ENCODE data around the gene FAM149B1. TPM values are rescaled to one million over a fixed set of nuclear protein-coding genes. Genes with fewer than 3 reads are reported as not detected.

The FAM149B1 gene
- polyA plus RNA-seq, 1 experiment, result 42.9 TPM

GRCh38 chr10:73215749-73216148, 47.8 kb downstream of the FAM149B1 start:
- H3K9me3 ChIP-seq (ENCODE audit: control insufficient read depth, insufficient read depth, low read length), result no peaks in the 10 kb centered on the region
- POLR2A ChIA-PET, result no interaction called here
- TF ChIP-seq CTCF (IDR thresholded peaks at IDR 0.05; ENCODE audit: low read depth, low read length), result no peak
- CTCF ChIA-PET, result no interaction called here
- H3K27me3 ChIP-seq (ENCODE audit: control insufficient read depth, insufficient read depth, low read length), result no peaks in the 10 kb centered on the region
- DNase-seq (ENCODE audit: low read depth, low spot score), result no peak
- H3K4me3 ChIP-seq (ENCODE audit: low read depth, low read length), result no peak overlapping the region
- H3K27ac ChIP-seq (ENCODE audit: low read depth, low read length), result no peak overlapping the region

- TF ChIP-seq CTCF (IDR thresholded peaks at IDR 0.05; ENCODE audit: low read depth, low read length), result no peak
These were observed 49.7 kb downstream of the FAM149B1 start for GRCh38 chr10:73217628-73218027.

GRCh38 chr10:73218431-73219191, 50.7 kb downstream of the FAM149B1 start:
- no peaks in the 10 kb centered on the region for H3K9me3 ChIP-seq (ENCODE audit: control insufficient read depth, insufficient read depth, low read length)
- ChIA-PET CTCF (interaction anchor here (0.7 kb wide), 1 partner anchor 239 kb away, joined by 3 read pairs; no protein-coding TSS in a partner anchor), POLR2A (no interaction called here)
- DNase-seq (ENCODE audit: low read depth, low spot score), result no peak
- H3K27me3 ChIP-seq (ENCODE audit: control insufficient read depth, insufficient read depth, low read length), result no peaks in the 10 kb centered on the region
- peak; percentile 48 for TF ChIP-seq CTCF (IDR thresholded peaks at IDR 0.05; ENCODE audit: low read depth, low read length)
- H3K27ac ChIP-seq (ENCODE audit: low read depth, low read length), result no peak overlapping the region
- H3K4me3 ChIP-seq (ENCODE audit: low read depth, low read length), result no peak overlapping the region

More at GRCh38 chr10:73217628-73218027, 49.7 kb downstream of the FAM149B1 start:
- ChIA-PET POLR2A (no interaction called here), CTCF (no interaction called here)
- no peak for DNase-seq (ENCODE audit: low read depth, low spot score)
- no peak overlapping the region for H3K4me3 ChIP-seq (ENCODE audit: low read depth, low read length)
- H3K27ac ChIP-seq (ENCODE audit: low read depth, low read length), result no peak overlapping the region
- H3K9me3 ChIP-seq (ENCODE audit: control insufficient read depth, insufficient read depth, low read length), result no peaks in the 10 kb centered on the region
- H3K27me3 ChIP-seq (ENCODE audit: control insufficient read depth, insufficient read depth, low read length), result no peaks in the 10 kb centered on the region

GRCh38 chr10:73219384-73219783, 51.5 kb downstream of the FAM149B1 start:
- POLR2A ChIA-PET, result no interaction called here
- H3K9me3 ChIP-seq (ENCODE audit: control insufficient read depth, insufficient read depth, low read length), result no peaks in the 10 kb centered on the region
- H3K27me3 ChIP-seq (ENCODE audit: control insufficient read depth, insufficient read depth, low read length), result no peaks in the 10 kb centered on the region
- no peak overlapping the region for H3K4me3 ChIP-seq (ENCODE audit: low read depth, low read length)
- no peak for DNase-seq (ENCODE audit: low read depth, low spot score)
- CTCF ChIA-PET, result no interaction called here
- TF ChIP-seq CTCF (IDR thresholded peaks at IDR 0.05; ENCODE audit: low read depth, low read length), result no peak
- no peak overlapping the region for H3K27ac ChIP-seq (ENCODE audit: low read depth, low read length)

- Histone ChIP-seq H3K27me3 (ENCODE audit: control insufficient read depth, insufficient read depth, low read length) (no peaks in the 10 kb centered on the region), H3K9me3 (ENCODE audit: control insufficient read depth, insufficient read depth, low read length) (no peaks in the 10 kb centered on the region), H3K4me3 (ENCODE audit: low read depth, low read length) (no peak overlapping the region), H3K27ac (ENCODE audit: low read depth, low read length) (no peak overlapping the region)
- ChIA-PET POLR2A (no interaction called here), CTCF (no interaction called here)
- TF ChIP-seq CTCF (IDR thresholded peaks at IDR 0.05; ENCODE audit: low read depth, low read length), result no peak
- DNase-seq (ENCODE audit: low read depth, low spot score), result no peak
These were observed 53.1 kb downstream of the FAM149B1 start for GRCh38 chr10:73220989-73221388.
